B cell (primary cell): ENCODE measurements around the gene CTNNA3. TPM values are rescaled to one million over a fixed set of nuclear protein-coding genes. Genes with fewer than 3 reads are reported as not detected.
"Not testable (repeated sequence)": the region's sequence is repeated elsewhere in the genome, so short reads cannot be mapped to it uniquely, and the experiment has no call there.

Experiments used
- ATAC-seq: fragments of 200-7000 bp; cut with Tn5 transposase; one replicate; pipeline ENCODE4 v1.10.0; 2021; ENCODE audit warnings: low read depth, mild to moderate bottlenecking, moderate number of reproducible peaks, moderate library complexity
- CTCF ChIA-PET: fragments of 350-600 bp; sonication (Branson Sonifier 250); formaldehyde crosslinking; loops from one replicate; lab custom pipeline; 2021; ENCODE audit warnings: antibody characterized with exemption, inconsistent platforms; lab: Charles Lee
- POLR2A ChIA-PET: fragments of 350-600 bp; sonication (Branson Sonifier 250); formaldehyde crosslinking; loops from one replicate; lab custom pipeline; 2021; ENCODE audit warnings: antibody characterized with exemption; lab: Charles Lee
- DNase-seq: peaks from one replicate; pipeline ENCODE4 v3.0.0; 2013
- H2AFZ ChIP-seq: 2 replicates; pipeline ENCODE4 v1.6.1; 2012; ENCODE audit warnings: mild to moderate bottlenecking, low read depth, low read length; ENCODE audit not compliant: insufficient read depth, poor library complexity, severe bottlenecking
- H3K27ac ChIP-seq, 2 donors: 1 replicate in 1 of 2; 2 replicates in 1 of 2; pipeline ENCODE4 v1.5.1; 2012 to 2013; ENCODE audit warnings: low read length in 2 of 2, mild to moderate bottlenecking in 2 of 2, moderate library complexity in 1 of 2
- H3K27me3 ChIP-seq, 4 experiments: fragments of 200-600 bp in 1 of 4; sonication (generic) in 1 of 4; replicated peaks in 1 of 4; 1 replicate in 2 of 4; 2 replicates in 2 of 4; pipeline versions ENCODE4 v1.6.1 to v1.7.0; 2013 to 2016; ENCODE audit warnings: low read length in 3 of 4, mild to moderate bottlenecking in 2 of 4, mixed read lengths in 1 of 4, moderate library complexity in 1 of 4; ENCODE audit not compliant: insufficient read depth in 4 of 4, control insufficient read depth in 3 of 4; ENCODE audit errors: control extremely low read depth in 1 of 4
- H3K36me3 ChIP-seq, 2 experiments: replicated peaks in 1 of 2; 1 replicate in 1 of 2; 2 replicates in 1 of 2; pipeline versions ENCODE4 v1.6.1 to v1.7.1; 2013; ENCODE audit warnings: low read length in 1 of 2; ENCODE audit not compliant: insufficient read depth in 2 of 2, control insufficient read depth in 1 of 2; ENCODE audit errors: control extremely low read depth in 1 of 2, extremely low read depth in 1 of 2
- H3K4me1 ChIP-seq, 2 donors: fragments of 200-600 bp in 1 of 2; sonication (generic) in 1 of 2; 1 replicate in 1 of 2; 2 replicates in 1 of 2; pipeline versions ENCODE4 v1.5.1 to v1.6.1; 2013 to 2017; ENCODE audit warnings: low read length in 2 of 2; ENCODE audit not compliant: control insufficient read depth in 2 of 2, insufficient read depth in 2 of 2
- H3K4me2 ChIP-seq: replicated peaks from 2 replicates; pipeline ENCODE3; 2012; ENCODE audit warnings: mild to moderate bottlenecking, low read depth, low read length; ENCODE audit not compliant: poor library complexity, severe bottlenecking
- H3K4me3 ChIP-seq, 5 experiments: fragments of 200-600 bp in 1 of 5; sonication (generic) in 1 of 5; 1 replicate in 3 of 5; 2 replicates in 2 of 5; pipeline versions ENCODE4 v1.5.1 to v1.7.0; 2011 to 2016; ENCODE audit warnings: low read length in 4 of 5, mild to moderate bottlenecking in 4 of 5, low read depth in 2 of 5, control low read depth in 1 of 5, moderate library complexity in 1 of 5; ENCODE audit not compliant: insufficient read depth in 1 of 5; ENCODE audit errors: control extremely low read depth in 1 of 5, extremely low read depth in 1 of 5
- H3K79me2 ChIP-seq: fragments of 200-600 bp; sonication (generic); one replicate; pipeline ENCODE4 v1.6.0; 2016; ENCODE audit warnings: low read length; ENCODE audit not compliant: control insufficient read depth, insufficient read depth
- H3K9ac ChIP-seq: fragments of 200-600 bp; sonication (generic); 2 replicates; pipeline ENCODE4 v1.6.1; 2017; ENCODE audit warnings: mild to moderate bottlenecking, low read length, moderate library complexity
- H3K9me3 ChIP-seq, 3 donors: one replicate each; pipeline versions ENCODE4 v1.6.1 to v1.7.1; 2013; ENCODE audit warnings: low read length in 2 of 3; ENCODE audit not compliant: control insufficient read depth in 2 of 3, insufficient read depth in 1 of 3; ENCODE audit errors: control extremely low read depth in 1 of 3
- H4K20me1 ChIP-seq: 2 replicates; pipeline ENCODE4 v1.6.0; 2012; ENCODE audit warnings: mild to moderate bottlenecking, low read length; ENCODE audit not compliant: insufficient read depth, control insufficient read depth, poor library complexity, severe bottlenecking
- H3K27ac Mint-ChIP-seq: one replicate; pipeline ENCODE4 v1.8.0; 2021; ENCODE audit warnings: mixed read lengths
- H3K27me3 Mint-ChIP-seq: one replicate; pipeline ENCODE4 v1.8.0; 2021; ENCODE audit warnings: mixed read lengths
- H3K4me1 Mint-ChIP-seq: one replicate; pipeline ENCODE4 v1.8.0; 2021; ENCODE audit warnings: mixed read lengths
- H3K4me3 Mint-ChIP-seq: one replicate; pipeline ENCODE4 v1.8.0; 2021; ENCODE audit warnings: mixed read lengths
- H3K9me3 Mint-ChIP-seq: one replicate; pipeline ENCODE4 v1.8.0; 2022; ENCODE audit warnings: mixed read lengths; ENCODE audit not compliant: insufficient read depth
- EZH2 ChIP-seq: IDR thresholded peaks from 2 replicates; pipeline ENCODE4 v1.6.1; 2012; ENCODE audit warnings: borderline replicate concordance, low read depth, mild to moderate bottlenecking, moderate library complexity, low read length; ENCODE audit not compliant: insufficient read depth, poor library complexity, severe bottlenecking
- WGBS: methylation state at CpG from one replicate; pipeline ENCODE4 v1.1.5; 2013; ENCODE audit warnings: missing lambda C conversion rate; ENCODE audit not compliant: insufficient coverage; 5-methylcytosine and 5-hydroxymethylcytosine counted together
- intact Hi-C: fragments of 100-400 bp; cut with micrococcal nuclease; formaldehyde crosslinking; loops from one replicate; pipeline ENCODE4 v1.10.0; 2022
- polyA plus RNA-seq: library from polyadenylated mRNA; depleted of rRNA; stranded (reverse); fragments of >200 nt; gene quantifications from 2 replicates; pipeline ENCODE4 v1.2.3, GENCODE V29; 2012
- total RNA-seq, 2 donors: library from RNA; stranded (reverse); fragments of 120-200 nt in 1 of 2; gene quantifications; 1 replicate in 1 of 2; 2 replicates in 1 of 2; pipeline versions ENCODE4 v1.2.3 to v1.2.4, GENCODE V29; 2013 to 2022
- TF ChIP-seq, protein P1 (sequence below): fragments of 200-600 bp; IDR thresholded peaks from one replicate; pipeline ENCODE4 v1.8.0; 2022; ENCODE audit warnings: antibody characterized with exemption, mild to moderate bottlenecking

The CTNNA3 gene
- total and polyA plus RNA-seq, 2 donors (not counting 1 experiment from before 2014, with no cell fraction given), result 0.01 TPM; not detected in 1

DNA sequence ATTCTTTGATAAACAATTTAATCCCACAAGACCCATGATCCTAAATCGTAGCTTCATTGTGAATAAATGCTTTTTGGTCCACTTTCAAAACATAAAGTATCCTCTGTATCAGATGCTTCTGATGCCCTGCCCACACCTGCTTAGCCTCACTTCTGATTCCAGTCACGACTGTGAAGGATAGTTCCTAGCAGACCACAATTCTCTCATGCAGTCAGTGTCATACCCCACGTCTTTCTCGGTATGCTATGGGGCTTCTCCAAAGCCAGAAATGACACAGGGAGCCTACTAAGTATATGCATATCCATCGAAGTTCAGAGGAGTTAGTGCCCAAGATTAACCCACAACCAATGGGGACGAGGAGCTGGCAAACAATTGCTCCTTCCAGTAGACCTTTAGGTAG is 27.6 kb upstream of the CTNNA3 start:
- H3K4me3 Mint-ChIP-seq, result no peak overlapping the region
- no peak overlapping the region for H3K27ac ChIP-seq
- no peaks in the 10 kb centered on the region for H3K9me3 Mint-ChIP-seq
- no peaks in the 10 kb centered on the region for H3K27me3 ChIP-seq
- TF ChIP-seq, protein P1, sequence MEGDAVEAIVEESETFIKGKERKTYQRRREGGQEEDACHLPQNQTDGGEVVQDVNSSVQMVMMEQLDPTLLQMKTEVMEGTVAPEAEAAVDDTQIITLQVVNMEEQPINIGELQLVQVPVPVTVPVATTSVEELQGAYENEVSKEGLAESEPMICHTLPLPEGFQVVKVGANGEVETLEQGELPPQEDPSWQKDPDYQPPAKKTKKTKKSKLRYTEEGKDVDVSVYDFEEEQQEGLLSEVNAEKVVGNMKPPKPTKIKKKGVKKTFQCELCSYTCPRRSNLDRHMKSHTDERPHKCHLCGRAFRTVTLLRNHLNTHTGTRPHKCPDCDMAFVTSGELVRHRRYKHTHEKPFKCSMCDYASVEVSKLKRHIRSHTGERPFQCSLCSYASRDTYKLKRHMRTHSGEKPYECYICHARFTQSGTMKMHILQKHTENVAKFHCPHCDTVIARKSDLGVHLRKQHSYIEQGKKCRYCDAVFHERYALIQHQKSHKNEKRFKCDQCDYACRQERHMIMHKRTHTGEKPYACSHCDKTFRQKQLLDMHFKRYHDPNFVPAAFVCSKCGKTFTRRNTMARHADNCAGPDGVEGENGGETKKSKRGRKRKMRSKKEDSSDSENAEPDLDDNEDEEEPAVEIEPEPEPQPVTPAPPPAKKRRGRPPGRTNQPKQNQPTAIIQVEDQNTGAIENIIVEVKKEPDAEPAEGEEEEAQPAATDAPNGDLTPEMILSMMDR, result no peak
- H3K27ac Mint-ChIP-seq, result no peak overlapping the region
- H3K27me3 Mint-ChIP-seq, result no peaks in the 10 kb centered on the region
- no peaks in the 10 kb centered on the region for H3K36me3 ChIP-seq
- ChIA-PET POLR2A (interaction anchor here (0.7 kb wide), 1 partner anchor 684 kb away, joined by 9 read pairs; no protein-coding TSS in a partner anchor), CTCF (interaction anchor here (1.8 to 2.7 kb wide), 4 partner anchors 9 to 65 kb away, joined by 4 to 12 read pairs (median 8); no protein-coding TSS in a partner anchor)
- intact Hi-C loops, result no loop called here
- H3K9me3 ChIP-seq, result no peaks in the 10 kb centered on the region
- peaks cover 0 to 3% of the 10 kb centered on the region in 2 donors for H3K4me1 ChIP-seq
- no peaks in the 10 kb centered on the region for H3K79me2 ChIP-seq
- no peak for ATAC-seq
- no peaks in the 10 kb centered on the region for H4K20me1 ChIP-seq
- H3K9ac ChIP-seq, result no peak overlapping the region
- H2AFZ ChIP-seq, result no peak overlapping the region
- no peak for DNase-seq
- WGBS, result 93% methylated on average over 6 of the region's 6 CpGs
- no peak overlapping the region for H3K4me2 ChIP-seq
- peaks cover 6% of the 10 kb centered on the region for H3K4me1 Mint-ChIP-seq
- H3K4me3 ChIP-seq, result no peak overlapping the region

DNA sequence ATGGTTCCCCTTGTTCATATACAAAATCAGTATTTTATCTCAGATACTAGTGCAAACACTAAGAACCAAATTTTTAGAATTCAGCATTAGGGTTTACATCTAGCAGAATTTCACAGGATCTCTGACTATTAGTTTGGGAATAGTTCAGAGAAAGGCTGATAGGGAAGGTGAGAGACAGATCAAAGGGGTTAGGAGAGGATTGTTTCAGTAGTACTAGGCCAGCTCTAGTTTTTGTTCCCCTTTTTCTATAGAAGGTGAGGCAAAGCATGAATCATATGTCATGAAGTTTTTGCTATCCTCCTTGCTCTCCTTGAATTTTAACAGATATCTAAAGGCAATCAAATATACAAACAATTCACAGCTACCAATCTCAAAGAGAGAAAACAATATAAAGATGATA is 26.1 kb upstream of the CTNNA3 start:
- Histone ChIP-seq H3K79me2 (no peaks in the 10 kb centered on the region), H2AFZ (no peak overlapping the region), H3K4me1 (peaks cover 0 to 3% of the 10 kb centered on the region in 2 donors), H3K4me3 (no peak overlapping the region), H3K36me3 (no peaks in the 10 kb centered on the region), H3K27me3 (no peaks in the 10 kb centered on the region), H3K9ac (no peak overlapping the region), H3K4me2 (no peak overlapping the region), H3K27ac (no peak overlapping the region), H4K20me1 (no peaks in the 10 kb centered on the region), H3K9me3 (no peaks in the 10 kb centered on the region)
- no peaks in the 10 kb centered on the region for H3K9me3 Mint-ChIP-seq
- H3K27ac Mint-ChIP-seq, result no peak overlapping the region
- ATAC-seq (no peak), DNase-seq (peak; percentile 15)
- H3K27me3 Mint-ChIP-seq, result no peaks in the 10 kb centered on the region
- H3K4me3 Mint-ChIP-seq, result no peak overlapping the region
- H3K4me1 Mint-ChIP-seq, result peaks cover 6% of the 10 kb centered on the region
- POLR2A ChIA-PET, result interaction anchor here (0.6 to 0.8 kb wide), 2 partner anchors 8 to 611 kb away, joined by 5 read pairs; partner anchors contain the start of gene PBLD
- intact Hi-C loops, result no loop called here
- no peak for TF ChIP-seq EZH2
- TF ChIP-seq, protein P1, result no peak
- CTCF ChIA-PET, result interaction anchor here (0.9 to 2.7 kb wide), 4 partner anchors 25 to 67 kb away, joined by 7 to 12 read pairs (median 8); no protein-coding TSS in a partner anchor

DNA sequence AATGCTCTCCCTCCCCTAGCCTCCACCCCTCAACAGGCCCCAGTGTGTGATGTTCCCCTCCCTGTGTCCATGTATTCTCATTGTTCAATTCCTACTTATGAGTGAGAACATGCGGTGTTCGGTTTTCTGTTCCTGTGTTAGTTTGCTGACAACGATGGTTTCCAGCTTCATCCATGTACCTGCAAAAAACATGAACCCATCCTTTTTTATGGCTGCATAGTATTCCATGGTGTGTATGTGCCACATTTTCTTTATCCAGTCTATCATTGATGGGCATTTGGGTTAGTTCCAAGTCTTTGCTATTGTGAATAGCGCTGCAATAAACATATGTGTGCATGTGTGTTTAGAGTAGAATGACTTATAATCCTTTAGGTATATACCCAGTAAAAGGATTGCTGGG is 20.5 kb upstream of the CTNNA3 start:
- H3K4me3 Mint-ChIP-seq, ATAC-seq, H3K4me3 ChIP-seq, DNase-seq, H3K4me1 Mint-ChIP-seq, POLR2A ChIA-PET, H4K20me1 ChIP-seq, intact Hi-C loops, H3K9ac ChIP-seq, H3K9me3 ChIP-seq, H3K27me3 ChIP-seq, CTCF ChIA-PET, H3K79me2 ChIP-seq, H3K9me3 Mint-ChIP-seq, H3K4me2 ChIP-seq, H3K36me3 ChIP-seq, H3K27ac ChIP-seq, H2AFZ ChIP-seq, H3K4me1 ChIP-seq, H3K27me3 Mint-ChIP-seq, H3K27ac Mint-ChIP-seq: not testable (repeated sequence)
- 94% methylated on average over 3 of the region's 4 CpGs for WGBS
